ENCODE measurements around the gene C7orf57. TPM values are rescaled to one million over a fixed set of nuclear protein-coding genes. Genes with fewer than 3 reads are reported as not detected.

Gene C7orf57
- total and polyA plus RNA-seq, 2 donors (not counting 1 experiment from before 2014, with no cell fraction given) = not detected

GRCh38 chr7:48091506-48092433 is 56.4 kb downstream of the C7orf57 start:
- H3K4me2 ChIP-seq (replicated peaks; ENCODE audit: low read depth, low read length, poor library complexity, severe bottlenecking) = no peak overlapping the region
- no peak overlapping the region for H3K9ac ChIP-seq (ENCODE audit: low read length)
- ATAC-seq (ENCODE audit: low read depth) (no peak), DNase-seq (no peak)
- no peaks in the 10 kb centered on the region for H3K27me3 Mint-ChIP-seq
- H3K4me3 Mint-ChIP-seq = no peak overlapping the region
- no peaks in the 10 kb centered on the region for H3K9me3 Mint-ChIP-seq (ENCODE audit: insufficient read depth)
- peaks cover 0 to 2% of the 10 kb centered on the region in 2 experiments for H3K36me3 ChIP-seq (replicated peaks in 1 of 2; ENCODE audit: control extremely low read depth in 1 of 2, control insufficient read depth in 1 of 2, extremely low read depth in 1 of 2, insufficient read depth in 2 of 2, low read length in 1 of 2)
- no peak overlapping the region for H3K27ac ChIP-seq (ENCODE audit: low read length in 2 of 2)
- H3K9me3 ChIP-seq (ENCODE audit: control extremely low read depth in 1 of 3, control insufficient read depth in 2 of 3, insufficient read depth in 1 of 3, low read length in 2 of 3) = peaks cover 0 to 6% (median 0%) of the 10 kb centered on the region in 3 donors
- H4K20me1 ChIP-seq (ENCODE audit: control insufficient read depth, insufficient read depth, low read length, poor library complexity, severe bottlenecking) = no peaks in the 10 kb centered on the region
- peaks cover 5 to 26% of the 10 kb centered on the region in 2 donors for H3K4me1 ChIP-seq (ENCODE audit: control insufficient read depth in 2 of 2, insufficient read depth in 2 of 2, low read length in 2 of 2)
- no peak for TF ChIP-seq EZH2 (IDR thresholded peaks at IDR 0.05; ENCODE audit: borderline replicate concordance, insufficient read depth, low read depth, low read length, poor library complexity, severe bottlenecking)
- TF ChIP-seq, protein P1, sequence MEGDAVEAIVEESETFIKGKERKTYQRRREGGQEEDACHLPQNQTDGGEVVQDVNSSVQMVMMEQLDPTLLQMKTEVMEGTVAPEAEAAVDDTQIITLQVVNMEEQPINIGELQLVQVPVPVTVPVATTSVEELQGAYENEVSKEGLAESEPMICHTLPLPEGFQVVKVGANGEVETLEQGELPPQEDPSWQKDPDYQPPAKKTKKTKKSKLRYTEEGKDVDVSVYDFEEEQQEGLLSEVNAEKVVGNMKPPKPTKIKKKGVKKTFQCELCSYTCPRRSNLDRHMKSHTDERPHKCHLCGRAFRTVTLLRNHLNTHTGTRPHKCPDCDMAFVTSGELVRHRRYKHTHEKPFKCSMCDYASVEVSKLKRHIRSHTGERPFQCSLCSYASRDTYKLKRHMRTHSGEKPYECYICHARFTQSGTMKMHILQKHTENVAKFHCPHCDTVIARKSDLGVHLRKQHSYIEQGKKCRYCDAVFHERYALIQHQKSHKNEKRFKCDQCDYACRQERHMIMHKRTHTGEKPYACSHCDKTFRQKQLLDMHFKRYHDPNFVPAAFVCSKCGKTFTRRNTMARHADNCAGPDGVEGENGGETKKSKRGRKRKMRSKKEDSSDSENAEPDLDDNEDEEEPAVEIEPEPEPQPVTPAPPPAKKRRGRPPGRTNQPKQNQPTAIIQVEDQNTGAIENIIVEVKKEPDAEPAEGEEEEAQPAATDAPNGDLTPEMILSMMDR (IDR thresholded peaks at IDR 0.05) = no peak
- H3K79me2 ChIP-seq (ENCODE audit: control insufficient read depth, insufficient read depth, low read length) = no peaks in the 10 kb centered on the region
- ChIA-PET POLR2A (no interaction called here), CTCF (interaction anchor here (1.2 to 2.2 kb wide), 3 partner anchors 13 to 100 kb away, joined by 3 to 12 read pairs (median 10); no protein-coding TSS in a partner anchor)
- H2AFZ ChIP-seq (ENCODE audit: insufficient read depth, low read depth, low read length, poor library complexity, severe bottlenecking) = no peak overlapping the region
- WGBS (ENCODE audit: insufficient coverage) = 100% methylated on average over 2 of the region's 10 CpGs
- no peaks in the 10 kb centered on the region for H3K27me3 ChIP-seq (replicated peaks in 1 of 4; ENCODE audit: control extremely low read depth in 1 of 4, control insufficient read depth in 3 of 4, insufficient read depth in 4 of 4, low read length in 3 of 4)
- H3K27ac Mint-ChIP-seq = no peak overlapping the region
- no peak overlapping the region for H3K4me3 ChIP-seq (ENCODE audit: control extremely low read depth in 1 of 5, extremely low read depth in 1 of 5, insufficient read depth in 1 of 5, low read depth in 2 of 5, low read length in 4 of 5)
- H3K4me1 Mint-ChIP-seq = peaks cover 21% of the 10 kb centered on the region
- intact Hi-C loops (cut with micrococcal nuclease) = no loop called here

DNA sequence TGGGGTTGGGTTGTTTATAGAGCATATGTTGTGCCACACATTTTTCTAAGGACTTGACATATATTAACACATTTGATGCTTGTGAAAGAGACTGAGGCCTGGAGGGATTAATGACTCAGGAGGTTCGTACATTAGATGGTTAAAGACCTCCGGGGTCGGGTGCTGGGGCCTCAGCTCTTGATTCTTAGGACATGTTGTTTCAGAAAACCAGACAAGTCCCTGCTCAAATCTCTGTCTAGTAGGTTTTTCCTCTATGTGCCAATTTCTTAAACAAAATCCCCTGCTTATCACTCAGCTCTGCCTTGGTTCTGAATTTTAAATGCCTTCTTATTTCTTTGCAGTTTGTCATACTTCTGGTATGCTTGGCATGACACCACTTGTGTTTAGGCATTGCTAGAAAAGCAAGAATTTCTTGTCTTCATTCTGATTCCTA is 59.5 kb downstream of the C7orf57 start:
- peaks cover 2 to 9% of the 10 kb centered on the region in 2 donors for H3K4me1 ChIP-seq (ENCODE audit: control insufficient read depth in 2 of 2, insufficient read depth in 2 of 2, low read length in 2 of 2)
- no peak overlapping the region for H2AFZ ChIP-seq (ENCODE audit: insufficient read depth, low read depth, low read length, poor library complexity, severe bottlenecking)
- TF ChIP-seq, protein P1 (IDR thresholded peaks at IDR 0.05) = no peak
- TF ChIP-seq EZH2 (IDR thresholded peaks at IDR 0.05; ENCODE audit: borderline replicate concordance, insufficient read depth, low read depth, low read length, poor library complexity, severe bottlenecking) = no peak
- no peak overlapping the region for H3K4me2 ChIP-seq (replicated peaks; ENCODE audit: low read depth, low read length, poor library complexity, severe bottlenecking)
- peaks cover 12% of the 10 kb centered on the region for H3K4me1 Mint-ChIP-seq
- ChIA-PET POLR2A (no interaction called here), CTCF (interaction anchor here (1.5 kb wide), 1 partner anchor 11 kb away, joined by 4 read pairs; no protein-coding TSS in a partner anchor)
- H3K27me3 ChIP-seq (replicated peaks in 1 of 4; ENCODE audit: control extremely low read depth in 1 of 4, control insufficient read depth in 3 of 4, insufficient read depth in 4 of 4, low read length in 3 of 4) = no peaks in the 10 kb centered on the region
- intact Hi-C loops (cut with micrococcal nuclease) = no loop called here
- no peak overlapping the region for H3K4me3 Mint-ChIP-seq
- ATAC-seq (ENCODE audit: low read depth) = no peak
- no peak for DNase-seq
- WGBS (ENCODE audit: insufficient coverage) = 100% methylated on average over 3 of the region's 3 CpGs
- H3K9me3 ChIP-seq (ENCODE audit: control extremely low read depth in 1 of 3, control insufficient read depth in 2 of 3, insufficient read depth in 1 of 3, low read length in 2 of 3) = peaks cover 0 to 3% (median 0%) of the 10 kb centered on the region in 3 donors
- H3K9me3 Mint-ChIP-seq (ENCODE audit: insufficient read depth) = no peaks in the 10 kb centered on the region
- no peaks in the 10 kb centered on the region for H3K27me3 Mint-ChIP-seq
- no peak overlapping the region for H3K4me3 ChIP-seq (ENCODE audit: control extremely low read depth in 1 of 5, extremely low read depth in 1 of 5, insufficient read depth in 1 of 5, low read depth in 2 of 5, low read length in 4 of 5)
- no peak overlapping the region for H3K27ac ChIP-seq (ENCODE audit: low read length in 2 of 2)
- no peaks in the 10 kb centered on the region for H3K79me2 ChIP-seq (ENCODE audit: control insufficient read depth, insufficient read depth, low read length)
- H3K27ac Mint-ChIP-seq = no peak overlapping the region
- no peaks in the 10 kb centered on the region for H4K20me1 ChIP-seq (ENCODE audit: control insufficient read depth, insufficient read depth, low read length, poor library complexity, severe bottlenecking)
- H3K36me3 ChIP-seq (replicated peaks in 1 of 2; ENCODE audit: control extremely low read depth in 1 of 2, control insufficient read depth in 1 of 2, extremely low read depth in 1 of 2, insufficient read depth in 2 of 2, low read length in 1 of 2) = peaks cover 0 to 2% of the 10 kb centered on the region in 2 experiments
- no peak overlapping the region for H3K9ac ChIP-seq (ENCODE audit: low read length)
